ENCODE measurements around the gene CFTR.

- TF ChIP-seq CTCF (conservative IDR thresholded peaks at IDR 0.05; ENCODE audit: low read depth, low read length) (no peak), EZH2 (IDR thresholded peaks at IDR 0.05; ENCODE audit: borderline replicate concordance, low read depth, low read length, poor library complexity, severe bottlenecking) (no peak)
Measured at GRCh38 chr7:117562759-117563158, 82.9 kb downstream of the CFTR start.

Data from A673 (cell line).